Mammary epithelial cell (primary cell): ENCODE data around the gene GLB1L2.

Experiments used
- EZH2 ChIP-seq: IDR thresholded peaks from 2 replicates; pipeline ENCODE4 v1.6.1; 2012; ENCODE audit warnings: low read length, inconsistent platforms, borderline replicate concordance
- TF ChIP-seq, protein P1 (sequence below), 2 donors: IDR thresholded peaks in 1 of 2; conservative IDR thresholded peaks in 1 of 2; 2 replicates each; pipeline ENCODE4 v1.5.1; 2011 to 2012; ENCODE audit warnings: inconsistent platforms in 2 of 2, low read length in 2 of 2, mild to moderate bottlenecking in 2 of 2, control low read depth in 1 of 2, low read depth in 1 of 2; ENCODE audit not compliant: insufficient read depth in 1 of 2; ENCODE audit errors: extremely low read depth in 1 of 2

DNA sequence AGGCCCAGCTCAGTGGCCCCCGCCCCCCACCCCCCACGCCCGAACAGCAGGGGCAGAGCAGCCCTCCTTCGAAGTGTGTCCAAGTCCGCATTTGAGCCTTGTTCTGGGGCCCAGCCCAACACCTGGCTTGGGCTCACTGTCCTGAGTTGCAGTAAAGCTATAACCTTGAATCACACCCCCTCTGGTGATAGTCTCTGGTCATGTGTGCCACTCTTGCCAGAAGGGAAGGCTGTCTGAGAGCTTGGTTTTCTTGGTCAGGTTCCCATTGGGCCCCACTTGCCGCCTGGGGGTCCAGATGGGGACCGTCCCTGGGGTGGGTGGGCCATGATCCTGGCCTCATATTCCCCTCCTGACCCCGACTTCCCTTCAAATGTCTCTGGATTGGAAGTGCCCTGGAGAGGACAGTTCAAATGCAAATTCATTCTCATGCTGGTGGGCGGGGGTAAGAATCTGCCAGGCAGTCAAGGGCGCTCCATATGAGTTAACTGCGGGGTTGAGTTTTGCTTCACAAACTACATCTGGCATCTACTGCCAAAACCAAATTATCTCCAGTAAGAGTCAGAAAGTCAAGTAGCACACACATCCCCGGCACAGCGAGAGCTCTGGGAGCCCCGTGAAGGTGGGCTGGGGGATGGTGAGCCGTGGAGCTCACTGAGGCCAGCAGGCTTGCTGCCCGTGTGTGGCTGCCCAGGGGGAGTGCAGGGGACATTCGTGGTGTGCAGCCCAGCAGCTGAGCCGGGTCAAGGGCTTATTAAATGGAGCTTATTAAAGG lies 44.5 kb downstream of the GLB1L2 start:
- TF ChIP-seq, protein P1, sequence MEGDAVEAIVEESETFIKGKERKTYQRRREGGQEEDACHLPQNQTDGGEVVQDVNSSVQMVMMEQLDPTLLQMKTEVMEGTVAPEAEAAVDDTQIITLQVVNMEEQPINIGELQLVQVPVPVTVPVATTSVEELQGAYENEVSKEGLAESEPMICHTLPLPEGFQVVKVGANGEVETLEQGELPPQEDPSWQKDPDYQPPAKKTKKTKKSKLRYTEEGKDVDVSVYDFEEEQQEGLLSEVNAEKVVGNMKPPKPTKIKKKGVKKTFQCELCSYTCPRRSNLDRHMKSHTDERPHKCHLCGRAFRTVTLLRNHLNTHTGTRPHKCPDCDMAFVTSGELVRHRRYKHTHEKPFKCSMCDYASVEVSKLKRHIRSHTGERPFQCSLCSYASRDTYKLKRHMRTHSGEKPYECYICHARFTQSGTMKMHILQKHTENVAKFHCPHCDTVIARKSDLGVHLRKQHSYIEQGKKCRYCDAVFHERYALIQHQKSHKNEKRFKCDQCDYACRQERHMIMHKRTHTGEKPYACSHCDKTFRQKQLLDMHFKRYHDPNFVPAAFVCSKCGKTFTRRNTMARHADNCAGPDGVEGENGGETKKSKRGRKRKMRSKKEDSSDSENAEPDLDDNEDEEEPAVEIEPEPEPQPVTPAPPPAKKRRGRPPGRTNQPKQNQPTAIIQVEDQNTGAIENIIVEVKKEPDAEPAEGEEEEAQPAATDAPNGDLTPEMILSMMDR (conservative IDR thresholded peaks at IDR 0.05 in 1 of 2, IDR thresholded peaks at IDR 0.05 in 1 of 2; ENCODE audit: extremely low read depth in 1 of 2, insufficient read depth in 1 of 2, low read depth in 1 of 2, low read length in 2 of 2) = no peak
- no peak for TF ChIP-seq EZH2
